ENCODE data around the gene RC3H1.

The RC3H1 gene

GRCh38 chr1:173925306-173926242 is 96.6 kb downstream of the RC3H1 start:
- DNase-seq (ENCODE audit: low read depth) = no peak
- no peak for TF ChIP-seq CTCF (conservative IDR thresholded peaks at IDR 0.05; ENCODE audit: low read depth, low read length)
- no peak overlapping the region for H3K4me3 ChIP-seq (ENCODE audit: low read depth, low read length)

GRCh38 chr1:173920861-173921260 is 101.3 kb downstream of the RC3H1 start:
- DNase-seq (ENCODE audit: low read depth) = no peak
- TF ChIP-seq CTCF (conservative IDR thresholded peaks at IDR 0.05; ENCODE audit: low read depth, low read length) = no peak
- H3K4me3 ChIP-seq (ENCODE audit: low read depth, low read length) = no peak overlapping the region

GRCh38 chr1:173917635-173918493 is 104.3 kb downstream of the RC3H1 start:
- no peak overlapping the region for H3K4me3 ChIP-seq (ENCODE audit: low read depth, low read length)
- TF ChIP-seq CTCF (conservative IDR thresholded peaks at IDR 0.05; ENCODE audit: low read depth, low read length) = no peak
- no peak for DNase-seq (ENCODE audit: low read depth)

GRCh38 chr1:173917149-173917548 is 105.0 kb downstream of the RC3H1 start, which contains the start of gene SERPINC1:
Gene SERPINC1 (minus strand): TSS chr1:173917327. CDS start chr1:173917259, 68 bp downstream.
- DNase-seq (ENCODE audit: low read depth) = no peak
- no peak for TF ChIP-seq CTCF (conservative IDR thresholded peaks at IDR 0.05; ENCODE audit: low read depth, low read length)
- no peak within 1 kb of the TSS for H3K4me3 ChIP-seq (ENCODE audit: low read depth, low read length)

- no peak for DNase-seq (ENCODE audit: low read depth)
- TF ChIP-seq CTCF (conservative IDR thresholded peaks at IDR 0.05; ENCODE audit: low read depth, low read length) = no peak
- no peak overlapping the region for H3K4me3 ChIP-seq (ENCODE audit: low read depth, low read length)
These were observed 105.5 kb downstream of the RC3H1 start for GRCh38 chr1:173916667-173917066.

GRCh38 chr1:173915596-173915995 is 106.6 kb downstream of the RC3H1 start:
- no peak for TF ChIP-seq CTCF (conservative IDR thresholded peaks at IDR 0.05; ENCODE audit: low read depth, low read length)
- peak; percentile 12 for DNase-seq (ENCODE audit: low read depth)
- no peak overlapping the region for H3K4me3 ChIP-seq (ENCODE audit: low read depth, low read length)
